Smooth muscle cell (in vitro differentiated cells): ENCODE results near the gene AFAP1L2. TPM values are rescaled to one million over a fixed set of nuclear protein-coding genes. Genes with fewer than 3 reads are reported as not detected.

ENCODE experiments used
- DNase-seq: peaks from one replicate; lab custom pipeline; 2025; ENCODE audit not compliant: unreplicated experiment; lab: John Stamatoyannopoulos, UW
- H2AFZ ChIP-seq: fragments of 200-600 bp; sonication (generic); 2 replicates; pipeline ENCODE4 v1.6.0; 2016; ENCODE audit warnings: antibody characterized with exemption, low read depth, mild to moderate bottlenecking
- H3F3A ChIP-seq: fragments of 200-600 bp; sonication (generic); 2 replicates; pipeline ENCODE4 v1.6.0; 2017; ENCODE audit warnings: antibody characterized with exemption, low read depth
- H3K27ac ChIP-seq: fragments of 200-600 bp; sonication (generic); 2 replicates; pipeline ENCODE4 v1.5.1; 2016; ENCODE audit warnings: low read depth, mild to moderate bottlenecking
- H3K27me3 ChIP-seq: fragments of 200-600 bp; sonication (generic); 2 replicates; pipeline ENCODE4 v1.6.1; 2016; ENCODE audit warnings: low read depth, mild to moderate bottlenecking
- H3K36me3 ChIP-seq: fragments of 200-600 bp; sonication (generic); 2 replicates; pipeline ENCODE4 v1.5.1; 2016; ENCODE audit warnings: low read depth
- H3K4me1 ChIP-seq: fragments of 200-600 bp; sonication (generic); 2 replicates; pipeline ENCODE4 v1.5.1; 2016; ENCODE audit warnings: low read depth
- H3K4me2 ChIP-seq: fragments of 200-600 bp; sonication (generic); 2 replicates; pipeline ENCODE4 v1.6.0; 2016; ENCODE audit warnings: mild to moderate bottlenecking
- H3K4me3 ChIP-seq: fragments of 200-600 bp; sonication (generic); 2 replicates; pipeline ENCODE4 v1.5.1; 2016; ENCODE audit warnings: mild to moderate bottlenecking
- H3K79me2 ChIP-seq: fragments of 200-600 bp; sonication (generic); 2 replicates; pipeline ENCODE4 v1.6.0; 2016; ENCODE audit warnings: low read depth, mild to moderate bottlenecking
- H3K9ac ChIP-seq: fragments of 200-600 bp; sonication (generic); 2 replicates; pipeline ENCODE4 v1.6.0; 2016; ENCODE audit warnings: low read depth
- H3K9me3 ChIP-seq: fragments of 200-600 bp; sonication (generic); replicated peaks from 2 replicates; pipeline ENCODE4 v1.5.1; 2016; ENCODE audit warnings: low read depth
- H4K20me1 ChIP-seq: fragments of 200-600 bp; sonication (generic); 2 replicates; pipeline ENCODE4 v1.6.0; 2016; ENCODE audit warnings: low read depth
- WGBS: methylation state at CpG from one replicate; pipeline ENCODE4 v1.1.7; 2016; ENCODE audit warnings: low lambda C conversion rate; 5-methylcytosine and 5-hydroxymethylcytosine counted together
- polyA plus RNA-seq: library from polyadenylated mRNA; unstranded; fragments of >200 nt; fragmentation: Nextera tagmentation; extraction: Ambion mirVana; gene quantifications from 2 replicates; pipeline ENCODE4 v1.2.1, GENCODE V29; 2016
- total RNA-seq: library from RNA; depleted of rRNA; stranded (reverse); fragments of >200 nt; gene quantifications from 2 replicates; pipeline ENCODE4 v1.2.3, GENCODE V29; 2014
- TF ChIP-seq, protein P1 (sequence below): fragments of 200-600 bp; sonication (generic); IDR thresholded peaks from 2 replicates; pipeline ENCODE4 v1.5.1; 2017; ENCODE audit warnings: borderline replicate concordance, mild to moderate bottlenecking, antibody characterized with exemption; ENCODE audit not compliant: insufficient read depth, poor library complexity, severe bottlenecking

Gene AFAP1L2
- total and polyA plus RNA-seq, 2 experiments from 2014 or later = 43.3 to 47.2 TPM

DNA sequence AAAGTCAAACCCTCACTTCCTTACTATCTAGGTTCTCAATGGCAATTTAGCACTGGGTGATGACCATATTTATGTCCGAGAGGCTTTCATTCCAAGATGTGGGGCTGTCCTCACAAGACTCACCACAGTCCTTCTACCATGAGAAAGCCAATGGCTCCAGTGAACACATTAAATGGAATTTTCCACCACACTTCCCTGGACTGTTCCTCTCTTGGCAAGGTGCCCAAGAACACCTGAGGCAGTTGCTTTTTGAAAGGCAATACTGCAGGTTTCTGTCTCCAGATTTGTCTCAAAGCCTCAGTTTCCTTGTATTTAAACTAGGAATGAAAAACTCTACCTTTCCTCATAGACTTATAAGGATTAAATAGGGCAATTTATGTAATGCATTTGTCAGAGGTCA lies 24.2 kb downstream of the AFAP1L2 start:
- peaks cover 13% of the 10 kb centered on the region for H3K4me1 ChIP-seq
- H3K9ac ChIP-seq = no peak overlapping the region
- peak overlapping the region; percentile 42 for H3K4me2 ChIP-seq
- WGBS = 39% methylated on average over 1 of the region's 1 CpG
- H4K20me1 ChIP-seq = peaks cover 20% of the 10 kb centered on the region
- peaks cover 82% of the 10 kb centered on the region for H3K79me2 ChIP-seq
- H3K36me3 ChIP-seq = no peaks in the 10 kb centered on the region
- no peak overlapping the region for H3K4me3 ChIP-seq
- DNase-seq = no peak
- H3K27me3 ChIP-seq = no peaks in the 10 kb centered on the region
- H3K9me3 ChIP-seq = no peaks in the 10 kb centered on the region
- H3F3A ChIP-seq = peaks cover 24% of the 10 kb centered on the region
- TF ChIP-seq, protein P1, sequence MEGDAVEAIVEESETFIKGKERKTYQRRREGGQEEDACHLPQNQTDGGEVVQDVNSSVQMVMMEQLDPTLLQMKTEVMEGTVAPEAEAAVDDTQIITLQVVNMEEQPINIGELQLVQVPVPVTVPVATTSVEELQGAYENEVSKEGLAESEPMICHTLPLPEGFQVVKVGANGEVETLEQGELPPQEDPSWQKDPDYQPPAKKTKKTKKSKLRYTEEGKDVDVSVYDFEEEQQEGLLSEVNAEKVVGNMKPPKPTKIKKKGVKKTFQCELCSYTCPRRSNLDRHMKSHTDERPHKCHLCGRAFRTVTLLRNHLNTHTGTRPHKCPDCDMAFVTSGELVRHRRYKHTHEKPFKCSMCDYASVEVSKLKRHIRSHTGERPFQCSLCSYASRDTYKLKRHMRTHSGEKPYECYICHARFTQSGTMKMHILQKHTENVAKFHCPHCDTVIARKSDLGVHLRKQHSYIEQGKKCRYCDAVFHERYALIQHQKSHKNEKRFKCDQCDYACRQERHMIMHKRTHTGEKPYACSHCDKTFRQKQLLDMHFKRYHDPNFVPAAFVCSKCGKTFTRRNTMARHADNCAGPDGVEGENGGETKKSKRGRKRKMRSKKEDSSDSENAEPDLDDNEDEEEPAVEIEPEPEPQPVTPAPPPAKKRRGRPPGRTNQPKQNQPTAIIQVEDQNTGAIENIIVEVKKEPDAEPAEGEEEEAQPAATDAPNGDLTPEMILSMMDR = no peak
- no peak overlapping the region for H2AFZ ChIP-seq
- peak overlapping the region; percentile 80 for H3K27ac ChIP-seq

- Histone ChIP-seq H2AFZ (no peak overlapping the region), H3K27me3 (no peaks in the 10 kb centered on the region), H4K20me1 (peaks cover 17% of the 10 kb centered on the region), H3K27ac (peak overlapping the region; percentile 80), H3F3A (peaks cover 28% of the 10 kb centered on the region), H3K9ac (no peak overlapping the region), H3K36me3 (no peaks in the 10 kb centered on the region), H3K4me3 (no peak overlapping the region), H3K9me3 (no peaks in the 10 kb centered on the region), H3K4me1 (peaks cover 13% of the 10 kb centered on the region), H3K79me2 (peaks cover 78% of the 10 kb centered on the region), H3K4me2 (peak overlapping the region; percentile 42)
- DNase-seq = no peak
- TF ChIP-seq, protein P1 = no peak
- WGBS = 20% methylated on average over 4 of the region's 4 CpGs
These were observed 24.7 kb downstream of the AFAP1L2 start for GRCh38 chr10:114379631-114380041.

- H4K20me1 ChIP-seq = peaks cover 30% of the 10 kb centered on the region
- no peak overlapping the region for H3K9ac ChIP-seq
- no peak overlapping the region for H2AFZ ChIP-seq
- TF ChIP-seq, protein P1 = no peak
- H3K36me3 ChIP-seq = no peaks in the 10 kb centered on the region
- H3K27ac ChIP-seq = no peak overlapping the region
- no peak overlapping the region for H3K4me3 ChIP-seq
- no peaks in the 10 kb centered on the region for H3K9me3 ChIP-seq
- no peak for DNase-seq
- H3F3A ChIP-seq = peaks cover 39% of the 10 kb centered on the region
- H3K27me3 ChIP-seq = no peaks in the 10 kb centered on the region
- H3K79me2 ChIP-seq = peaks cover 69% of the 10 kb centered on the region
- peak overlapping the region; percentile 14 for H3K4me2 ChIP-seq
- peaks cover 25% of the 10 kb centered on the region for H3K4me1 ChIP-seq
- 68% methylated on average over 2 of the region's 2 CpGs for WGBS
These were observed 27.8 kb downstream of the AFAP1L2 start for GRCh38 chr10:114376523-114376922.

DNA sequence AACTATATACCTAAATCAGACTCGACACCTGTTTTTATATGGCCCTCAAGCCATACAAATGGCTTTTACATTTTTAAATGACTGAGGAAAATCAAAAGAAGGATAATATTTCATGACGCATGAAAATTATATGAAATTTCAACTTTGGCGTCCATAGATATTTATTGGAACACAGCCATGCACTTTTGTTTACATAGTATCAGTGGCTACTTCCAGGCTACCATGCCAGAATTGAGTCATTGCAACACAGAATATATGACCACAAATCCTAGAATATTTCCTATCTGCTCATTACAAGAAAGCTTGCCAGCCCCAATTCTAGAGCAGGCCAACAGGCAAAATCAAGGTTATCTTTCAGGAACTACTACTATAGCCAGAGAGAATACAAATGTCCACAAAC lies 29.3 kb downstream of the AFAP1L2 start:
- no peak for DNase-seq
- peak overlapping the region; percentile 82 for H3K4me2 ChIP-seq
- H3K9me3 ChIP-seq = no peaks in the 10 kb centered on the region
- H2AFZ ChIP-seq = no peak overlapping the region
- H3F3A ChIP-seq = peaks cover 44% of the 10 kb centered on the region
- no peaks in the 10 kb centered on the region for H3K27me3 ChIP-seq
- H3K4me3 ChIP-seq = no peak overlapping the region
- peaks cover 70% of the 10 kb centered on the region for H3K79me2 ChIP-seq
- peak overlapping the region; percentile 97 for H3K27ac ChIP-seq
- peaks cover 32% of the 10 kb centered on the region for H4K20me1 ChIP-seq
- peaks cover 25% of the 10 kb centered on the region for H3K4me1 ChIP-seq
- H3K9ac ChIP-seq = no peak overlapping the region
- WGBS = 60% methylated on average over 3 of the region's 3 CpGs
- H3K36me3 ChIP-seq = no peaks in the 10 kb centered on the region
- TF ChIP-seq, protein P1 = no peak
